Prostate gland (tissue), 2 donors: ENCODE results near the gene GSTK1. TPM values are rescaled to one million over a fixed set of nuclear protein-coding genes. Genes with fewer than 3 reads are reported as not detected.

ENCODE experiments used
- DNase-seq: peaks from one replicate; pipeline ENCODE4 v3.0.0-alpha.2; 2019; ENCODE audit warnings: low spot score
- H3K27ac ChIP-seq, 2 donors: fragments of 200-600 bp; sonication (generic); 2 replicates each; pipeline ENCODE4 v1.5.1; 2017 to 2019
- H3K27me3 ChIP-seq: fragments of 200-600 bp; sonication (generic); replicated peaks from 2 replicates; pipeline ENCODE4 v1.5.1; 2019; ENCODE audit not compliant: insufficient read depth
- H3K36me3 ChIP-seq, 2 donors: fragments of 200-600 bp; sonication (generic); 1 replicate in 1 of 2; 2 replicates in 1 of 2; pipeline versions ENCODE4 v1.5.1 to v1.8.1; 2017 to 2019
- H3K4me1 ChIP-seq: fragments of 200-600 bp; sonication (generic); replicated peaks from 2 replicates; pipeline ENCODE4 v1.5.1; 2019
- H3K4me3 ChIP-seq, 2 donors: fragments of 200-600 bp; sonication (generic); 2 replicates each; pipeline ENCODE4 v1.5.1; 2017 to 2019
- H3K9me3 ChIP-seq: fragments of 200-600 bp; sonication (generic); 2 replicates; pipeline ENCODE4 v1.5.1; 2017
- POLR2A ChIP-seq: fragments of 450-650 bp; IDR thresholded peaks from one replicate; pipeline ENCODE4 v1.6.1; 2016; ENCODE audit warnings: antibody characterized with exemption, mild to moderate bottlenecking
- POLR2AphosphoS5 ChIP-seq: sonication (generic); formaldehyde crosslinking; IDR thresholded peaks from one replicate; pipeline ENCODE4 v1.6.1; 2017; ENCODE audit warnings: antibody characterized with exemption
- WGBS: methylation state at CpG from one replicate; pipeline ENCODE4 v1.1.5; 2018; 5-methylcytosine and 5-hydroxymethylcytosine counted together
- intact Hi-C: fragments of 100-400 bp; cut with DNase I; formaldehyde crosslinking; loops from one replicate; pipeline ENCODE4 v1.14.2; 2022
- total RNA-seq, 2 donors: library from RNA; depleted of rRNA; stranded (reverse); fragments of >200 nt; gene quantifications; one replicate each; pipeline ENCODE4 v1.1.0, GENCODE V29; 2016
- TF ChIP-seq, protein P1 (sequence below), 4 experiments: fragments of 200-600 bp in 2 of 4; fragments of 450-650 bp in 2 of 4; sonication (generic) in 2 of 4; IDR thresholded peaks; 1 replicate in 3 of 4; 2 replicates in 1 of 4; pipeline ENCODE4 v1.5.1; 2016 to 2019; ENCODE audit warnings: antibody characterized with exemption in 4 of 4, mild to moderate bottlenecking in 2 of 4, moderate library complexity in 2 of 4

The GSTK1 gene
- total RNA-seq, 2 donors from 2014 or later: 134 to 153 TPM

DNA sequence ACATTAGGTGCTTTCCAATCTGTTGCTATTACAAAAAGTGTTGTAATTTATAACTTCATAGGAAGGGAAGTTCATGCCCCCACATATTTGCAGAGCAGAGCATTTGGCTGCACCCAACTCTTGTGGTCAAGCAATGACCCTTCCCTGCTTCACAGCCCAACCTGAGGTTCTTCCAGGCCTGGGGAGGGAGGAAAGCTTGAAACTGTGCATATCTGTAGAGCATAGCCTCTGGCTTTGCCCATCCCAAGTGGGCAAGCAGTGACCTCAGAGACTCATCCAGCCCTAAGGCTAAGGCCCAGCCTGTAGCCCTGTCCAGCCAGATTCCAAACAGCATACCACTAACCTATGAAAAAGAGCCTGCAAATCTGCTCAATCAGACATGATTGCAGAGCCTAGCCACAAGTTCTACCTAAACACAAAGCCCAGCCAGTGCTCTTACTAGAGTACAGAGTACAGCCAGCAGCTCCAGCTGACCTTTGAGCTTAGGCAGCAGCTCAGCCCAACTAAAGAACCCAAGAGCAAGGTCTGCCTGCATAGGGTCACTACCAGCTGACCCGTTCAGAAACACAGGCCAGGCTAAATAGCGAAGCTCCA is 14.4 kb upstream of the GSTK1 start:
- Histone ChIP-seq H3K27ac (no peak overlapping the region), H3K36me3 (no peaks in the 10 kb centered on the region), H3K4me3 (no peak overlapping the region), H3K4me1 (no peaks in the 10 kb centered on the region), H3K27me3 (no peaks in the 10 kb centered on the region), H3K9me3 (no peaks in the 10 kb centered on the region)
- DNase-seq: no peak
- TF ChIP-seq, protein P1, sequence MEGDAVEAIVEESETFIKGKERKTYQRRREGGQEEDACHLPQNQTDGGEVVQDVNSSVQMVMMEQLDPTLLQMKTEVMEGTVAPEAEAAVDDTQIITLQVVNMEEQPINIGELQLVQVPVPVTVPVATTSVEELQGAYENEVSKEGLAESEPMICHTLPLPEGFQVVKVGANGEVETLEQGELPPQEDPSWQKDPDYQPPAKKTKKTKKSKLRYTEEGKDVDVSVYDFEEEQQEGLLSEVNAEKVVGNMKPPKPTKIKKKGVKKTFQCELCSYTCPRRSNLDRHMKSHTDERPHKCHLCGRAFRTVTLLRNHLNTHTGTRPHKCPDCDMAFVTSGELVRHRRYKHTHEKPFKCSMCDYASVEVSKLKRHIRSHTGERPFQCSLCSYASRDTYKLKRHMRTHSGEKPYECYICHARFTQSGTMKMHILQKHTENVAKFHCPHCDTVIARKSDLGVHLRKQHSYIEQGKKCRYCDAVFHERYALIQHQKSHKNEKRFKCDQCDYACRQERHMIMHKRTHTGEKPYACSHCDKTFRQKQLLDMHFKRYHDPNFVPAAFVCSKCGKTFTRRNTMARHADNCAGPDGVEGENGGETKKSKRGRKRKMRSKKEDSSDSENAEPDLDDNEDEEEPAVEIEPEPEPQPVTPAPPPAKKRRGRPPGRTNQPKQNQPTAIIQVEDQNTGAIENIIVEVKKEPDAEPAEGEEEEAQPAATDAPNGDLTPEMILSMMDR (IDR thresholded peaks at IDR 0.05): no peak
- TF ChIP-seq POLR2A (no peak), POLR2AphosphoS5 (no peak)
- 91% methylated on average over 2 of the region's 2 CpGs for WGBS
- intact Hi-C loops: no loop called here

DNA sequence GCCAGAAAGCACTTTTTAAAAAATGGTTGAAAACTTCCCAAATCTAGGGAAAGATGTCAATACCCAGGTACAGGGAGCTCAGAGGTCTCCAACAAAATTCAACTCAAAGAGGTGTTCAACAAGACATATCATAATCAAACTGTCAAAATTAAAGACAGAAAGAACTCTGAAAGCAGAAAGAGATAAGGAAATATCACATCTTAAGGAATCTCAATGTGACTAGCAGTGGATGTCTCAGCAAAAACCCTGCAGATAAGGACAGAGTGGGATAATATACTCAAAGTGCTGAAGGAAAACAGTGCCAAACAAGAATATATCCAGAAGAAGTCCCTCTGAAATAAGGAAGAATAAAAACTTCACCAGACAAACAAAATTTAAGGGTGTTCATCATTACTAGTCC is 13.0 kb upstream of the GSTK1 start:
- no peak for DNase-seq
- TF ChIP-seq, protein P1 (IDR thresholded peaks at IDR 0.05): no peak
- TF ChIP-seq POLR2A (no peak), POLR2AphosphoS5 (no peak)
- Histone ChIP-seq H3K4me1 (no peaks in the 10 kb centered on the region), H3K36me3 (no peaks in the 10 kb centered on the region), H3K9me3 (no peaks in the 10 kb centered on the region), H3K27ac (no peak overlapping the region), H3K4me3 (no peak overlapping the region), H3K27me3 (no peaks in the 10 kb centered on the region)
- intact Hi-C loops: no loop called here

DNA sequence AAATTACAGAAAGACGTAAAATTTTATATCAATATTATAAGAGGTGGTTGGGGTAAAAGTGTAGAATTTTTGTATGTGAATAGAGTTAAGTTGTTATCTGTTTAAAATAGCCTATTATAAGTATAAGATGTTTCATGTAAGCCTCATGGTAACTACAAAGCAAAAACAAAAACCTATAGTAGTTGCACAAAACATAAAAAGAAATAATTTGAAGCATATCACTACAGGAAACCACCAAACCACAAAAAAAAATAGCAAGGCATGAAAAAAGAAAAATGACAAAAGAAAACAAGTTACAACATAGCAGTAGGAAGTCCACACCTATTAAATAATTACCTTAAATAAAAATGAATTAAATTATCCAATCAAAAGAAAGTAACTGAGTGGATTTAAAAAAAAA is 12.4 kb upstream of the GSTK1 start:
- 94% methylated on average over 1 of the region's 1 CpG for WGBS
- H3K36me3 ChIP-seq: no peaks in the 10 kb centered on the region
- TF ChIP-seq POLR2AphosphoS5 (no peak), POLR2A (no peak)
- TF ChIP-seq, protein P1 (IDR thresholded peaks at IDR 0.05): no peak

DNA sequence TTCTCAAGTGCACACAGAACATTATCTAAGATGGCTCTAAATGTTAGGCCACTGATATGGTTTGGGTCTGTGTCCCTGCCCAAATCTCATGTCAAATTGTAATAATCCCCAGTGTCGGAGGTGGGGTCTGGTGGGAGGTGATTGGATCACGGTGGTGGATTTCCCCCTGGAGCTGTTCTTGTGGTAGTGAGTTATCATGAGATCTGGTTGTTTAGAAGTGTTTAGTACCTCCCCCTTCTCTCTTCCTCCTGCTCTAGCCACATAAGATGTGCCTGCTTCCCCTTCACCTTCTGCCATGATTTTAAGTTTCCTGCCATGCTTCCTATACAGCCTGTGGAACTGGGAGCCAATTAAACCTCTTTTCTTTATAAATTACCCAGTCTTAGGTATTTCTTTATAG is 11.2 kb upstream of the GSTK1 start:
- H3K27me3 ChIP-seq: no peaks in the 10 kb centered on the region
- H3K36me3 ChIP-seq: no peaks in the 10 kb centered on the region
- H3K4me3 ChIP-seq: no peak overlapping the region
- H3K4me1 ChIP-seq: no peaks in the 10 kb centered on the region
- no peak for DNase-seq
- intact Hi-C loops: no loop called here
- TF ChIP-seq POLR2A: no peak
- no peak for TF ChIP-seq POLR2AphosphoS5
- TF ChIP-seq, protein P1 (IDR thresholded peaks at IDR 0.05): no peak
- 89% methylated on average over 2 of the region's 2 CpGs for WGBS
- H3K9me3 ChIP-seq: no peaks in the 10 kb centered on the region
- no peak overlapping the region for H3K27ac ChIP-seq

More for the DNA sequence above, 12.4 kb upstream of the GSTK1 start:
- no peaks in the 10 kb centered on the region for H3K27me3 ChIP-seq
- no peak overlapping the region for H3K27ac ChIP-seq
- H3K9me3 ChIP-seq: no peaks in the 10 kb centered on the region
- intact Hi-C loops: no loop called here
- no peak overlapping the region for H3K4me3 ChIP-seq
- no peak for DNase-seq
- H3K4me1 ChIP-seq: no peaks in the 10 kb centered on the region

DNA sequence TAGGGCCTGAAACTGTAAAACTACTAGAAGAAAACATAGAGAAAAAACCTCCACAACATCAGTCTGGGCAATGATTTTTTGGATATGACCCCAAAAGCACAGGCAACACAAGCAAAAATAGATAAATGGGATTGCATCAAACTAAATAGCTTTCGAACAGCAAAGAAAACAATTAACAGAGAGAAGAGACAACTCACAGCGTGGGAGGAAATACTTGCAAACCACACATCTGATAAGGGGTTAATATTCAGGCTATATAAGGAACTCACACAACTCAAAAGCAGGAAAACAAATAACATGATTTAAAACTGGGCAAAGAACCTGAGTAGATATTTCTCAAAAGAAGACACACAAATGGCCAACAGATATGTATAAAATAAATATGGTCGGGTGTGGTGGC is 7.7 kb upstream of the GSTK1 start:
- Histone ChIP-seq H3K4me1 (no peaks in the 10 kb centered on the region), H3K27me3 (no peaks in the 10 kb centered on the region), H3K4me3 (no peak overlapping the region), H3K9me3 (no peaks in the 10 kb centered on the region), H3K27ac (no peak overlapping the region), H3K36me3 (no peaks in the 10 kb centered on the region)
- DNase-seq: no peak
- 54% methylated on average over 3 of the region's 3 CpGs for WGBS
- TF ChIP-seq, protein P1 (IDR thresholded peaks at IDR 0.05): no peak
- TF ChIP-seq POLR2AphosphoS5: no peak
- no peak for TF ChIP-seq POLR2A
- intact Hi-C loops: no loop called here
